Cardiac ventricle fibroblast (primary cell): ENCODE measurements around the gene ANXA3. TPM values are rescaled to one million over a fixed set of nuclear protein-coding genes. Genes with fewer than 3 reads are reported as not detected.

Experiments
- total RNA-seq: library from RNA; depleted of rRNA; stranded (reverse); fragments of >200 nt; gene quantifications from 2 replicates; pipeline ENCODE4 v1.2.3, GENCODE V29; 2015

The ANXA3 gene
- total RNA-seq, result 0.83 TPM in 1 of 2 replicates, not detected in the other

GRCh38 chr4:78551420-78552351, at the start of gene ANXA3:
TSS of gene ANXA3 (plus strand) at chr4:78551770. CDS start at chr4:78554474, 2,704 bp downstream.

Other genes with a start within 250 kb of the ANXA3 start
- gene BMP2K, start 224.6 kb downstream of the ANXA3 start, total RNA-seq, result 14.2 and 34.3 TPM in 2 replicates